Heart left ventricle (tissue), 16 donors: ENCODE data around the gene DKC1. TPM values are rescaled to one million over a fixed set of nuclear protein-coding genes. Genes with fewer than 3 reads are reported as not detected.
"Not testable (repeated sequence)": the region's sequence is repeated elsewhere in the genome, so short reads cannot be mapped to it uniquely, and the experiment has no call there.

Experiments used
- ATAC-seq, 4 donors: fragments of 200-7000 bp; cut with Tn5 transposase; one replicate each; pipeline ENCODE4 v1.9.1; 2020 to 2022; ENCODE audit warnings: moderate library complexity in 4 of 4, mild to moderate bottlenecking in 3 of 4, moderate number of reproducible peaks in 1 of 4
- DNase-seq, 5 donors: peaks; one replicate each; pipeline ENCODE4 v3.0.0-alpha.2; 2020
- H3K27ac ChIP-seq, 12 donors: fragments of 200-600 bp; sonication (generic) in 4 of 12; one replicate each; pipeline versions ENCODE4 v1.5.0 to v1.8.0; 2016 to 2022; ENCODE audit warnings: mild to moderate bottlenecking in 2 of 12
- H3K27me3 ChIP-seq, 9 donors: fragments of 200-600 bp; sonication (generic) in 2 of 9; one replicate each; pipeline versions ENCODE4 v1.5.1 to v1.8.0; 2016 to 2022; ENCODE audit warnings: mild to moderate bottlenecking in 3 of 9
- H3K36me3 ChIP-seq, 9 donors: fragments of 200-600 bp; sonication (generic) in 2 of 9; one replicate each; pipeline versions ENCODE4 v1.5.0 to v1.8.0; 2018 to 2022; ENCODE audit warnings: mild to moderate bottlenecking in 2 of 9
- H3K4me1 ChIP-seq, 12 donors: fragments of 200-600 bp; sonication (generic) in 4 of 12; one replicate each; pipeline versions ENCODE4 v1.5.0 to v1.8.0; 2016 to 2022; ENCODE audit warnings: mild to moderate bottlenecking in 3 of 12
- H3K4me3 ChIP-seq, 12 donors: fragments of 200-600 bp; sonication (generic) in 4 of 12; one replicate each; pipeline versions ENCODE4 v1.5.0 to v1.8.0; 2017 to 2022; ENCODE audit warnings: mild to moderate bottlenecking in 9 of 12, moderate library complexity in 4 of 12
- H3K9me3 ChIP-seq, 12 donors: fragments of 200-600 bp; sonication (generic) in 4 of 12; one replicate each; pipeline versions ENCODE4 v1.5.0 to v1.8.0; 2016 to 2022; ENCODE audit warnings: mild to moderate bottlenecking in 1 of 12
- POLR2A ChIP-seq, 2 donors: fragments of 450-650 bp; IDR thresholded peaks; one replicate each; pipeline ENCODE4 v1.6.1; 2017; ENCODE audit warnings: antibody characterized with exemption in 2 of 2, mild to moderate bottlenecking in 2 of 2, moderate library complexity in 2 of 2
- WGBS, 4 donors: extraction: QIAGEN DNeasy Blood & Tissue Kit in 2 of 4; methylation state at CpG; one replicate each; pipeline versions ENCODE4 v1.1.5 to v1.1.7; 2013 to 2018; 5-methylcytosine and 5-hydroxymethylcytosine counted together
- intact Hi-C, 10 donors: fragments of 100-400 bp; cut with DNase I; formaldehyde crosslinking; loops; one replicate each; pipeline versions ENCODE4 v1.11.1 to v1.14.2; 2022
- polyA plus RNA-seq, 2 donors: library from polyadenylated mRNA; stranded (reverse); fragments of 200-250 nt; gene quantifications; one replicate each; pipeline ENCODE4 v1.2.3, GENCODE V29; 2013
- total RNA-seq, 9 donors: library from RNA; depleted of rRNA in 2 of 9; stranded (reverse); fragments of >200 nt in 2 of 9; fragmentation: NEBNext Ultra II Directional in 3 of 9; extraction: Animal tissue kit (Norgen Biotek cat#: 25700) in 3 of 9; gene quantifications; one replicate each; pipeline versions ENCODE4 v1.1.0 to v1.2.4, GENCODE V29; 2016 to 2023
- TF ChIP-seq, protein P1 (sequence below), 12 donors: fragments of 200-600 bp; sonication (generic) in 4 of 12; IDR thresholded peaks; one replicate each; pipeline versions ENCODE4 v1.5.0 to v1.8.0; 2018 to 2022; ENCODE audit warnings: antibody characterized with exemption in 12 of 12, mild to moderate bottlenecking in 5 of 12
- donor health status: ischemic (EF 13 %, LVEDD 7.1; RV severe dilation, severe dysfunction).
- donor health status: healthy with polysubstance abuse.
- donor health status: DM: no; HTN: yes; CAD: no.
- donor health status: DM: no; HTN: no; CAD: no.
- donor health status: ischemic (EF 25% LVEDD 6.9; RV normal size, moderate dysfunction).
- donor health status: ischemic (EF 25% LVEDD 5.7; RV mildly dilated, moderate dysfunction).
- donor health status: healthy.
- donor health status: DM: yes; HTN: yes; CAD: no.
- donor health status: ischemic (EF 35%, LVEDD 5.7; RV mildly dilated, moderate dysfunction).
- donor health status: nonischemic (EF 11% LVEDD 7.7; RV severe dilation, severe dysfunction).
- donor health status: DM: yes; HTN: yes; CAD: no.
- donor health status: PGD.
- donor health status: ischemic (EF 29% LVEDD 5.4; RV normal size, mild dysfunction).
- donor health status: nonischemic (EF 23%, LVEDD 6.1; RV moderate dilation, normal function).

DKC1 gene
- total and polyA plus RNA-seq, 11 donors = 12.9 to 31.9 (median 23.6) TPM

DNA sequence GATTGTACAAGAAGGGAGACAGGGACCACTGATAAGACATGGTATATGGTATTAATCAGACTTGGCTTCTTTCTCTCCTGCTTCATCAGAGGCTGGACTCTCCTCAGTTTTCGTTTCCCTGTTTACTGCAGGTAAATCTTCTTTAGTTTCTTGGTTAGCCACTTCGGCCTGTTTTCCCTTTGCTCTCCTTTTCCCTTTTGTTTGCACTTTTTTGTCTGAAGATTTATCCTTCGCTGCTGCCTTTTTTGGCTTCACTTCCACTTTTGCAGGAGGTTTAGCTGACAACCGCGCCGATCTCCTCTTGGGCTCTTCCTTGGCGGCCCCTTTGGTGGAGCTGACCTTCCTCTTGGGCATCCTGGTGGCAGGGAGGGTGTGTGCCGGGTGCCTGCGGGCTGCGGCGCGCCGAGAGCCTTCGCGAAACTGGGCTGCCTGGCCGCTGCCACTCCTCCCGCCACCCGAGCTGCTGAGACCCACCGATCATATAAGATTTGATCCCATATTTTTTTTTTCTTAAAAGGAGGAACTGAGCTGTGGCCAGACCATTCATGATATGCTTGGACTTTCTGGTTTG lies 54.5 kb downstream of the DKC1 start:
- not testable (repeated sequence) for DNase-seq, H3K27ac ChIP-seq, H3K4me1 ChIP-seq, H3K4me3 ChIP-seq, ATAC-seq, H3K9me3 ChIP-seq, H3K36me3 ChIP-seq
- WGBS, 4 donors = 87 to 98% (median 93%) methylated on average over 19 of the region's 19 CpGs
- H3K27me3 ChIP-seq = peaks cover 0 to 11% (median 0%) of the 10 kb centered on the region in 9 donors
- intact Hi-C loops = loop anchor here in 1 of 10 donors (10.0 kb wide), 1 partner anchor 58 kb away; no protein-coding TSS in a partner anchor

DNA sequence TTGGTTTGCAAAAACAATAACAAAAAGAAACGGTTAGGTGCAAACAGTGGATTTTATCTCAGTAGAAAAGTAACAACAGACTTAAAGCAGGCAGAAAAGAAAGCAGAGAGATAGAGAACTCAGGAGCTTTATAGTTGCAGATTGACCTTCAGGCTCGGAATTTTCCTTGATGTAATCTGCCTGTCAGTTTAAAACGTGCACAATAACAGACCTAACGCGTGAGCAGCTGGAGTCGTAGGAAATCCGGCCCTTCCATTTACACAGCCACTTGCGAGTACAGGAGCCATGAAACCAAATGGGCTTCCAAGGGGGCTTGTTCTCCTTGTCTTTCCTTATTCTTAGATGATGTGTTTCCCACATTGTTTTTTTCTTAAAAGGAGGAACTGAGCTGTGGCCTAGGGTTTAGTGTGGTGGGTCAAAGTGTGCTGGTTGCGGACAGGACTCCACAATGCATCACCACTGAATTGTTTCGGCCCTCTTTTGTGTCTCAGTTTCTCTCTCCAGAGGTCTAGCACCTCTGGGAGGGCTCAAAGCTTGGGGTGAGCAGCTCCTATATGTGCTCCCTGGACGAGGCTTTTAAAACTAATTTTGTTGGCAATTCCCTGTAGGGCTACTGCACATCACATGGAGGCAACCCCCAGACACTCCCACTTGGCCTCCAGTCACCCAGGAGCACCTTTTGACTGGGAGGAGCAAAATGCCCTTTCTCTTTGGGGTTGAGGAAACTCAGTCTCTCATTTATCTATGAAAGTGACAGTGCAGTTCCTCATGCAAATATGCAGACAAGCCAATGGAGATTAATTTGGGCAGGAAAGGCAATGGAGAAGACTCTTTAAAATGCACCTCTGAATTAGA lies 56.5 kb downstream of the DKC1 start:
- WGBS, 4 donors = 59 to 64% (median 60%) methylated on average over 11 of the region's 11 CpGs
- Histone ChIP-seq H3K36me3 (no peaks in the 10 kb centered on the region), H3K27me3 (no peaks in the 10 kb centered on the region), H3K4me3 (no peak overlapping the region), H3K9me3 (no peaks in the 10 kb centered on the region), H3K27ac (no peak overlapping the region), H3K4me1 (no peaks in the 10 kb centered on the region)
- intact Hi-C loops = loop anchor here in 1 of 10 donors (10.0 kb wide), 1 partner anchor 56 kb away; no protein-coding TSS in a partner anchor
- no peak for DNase-seq
- ATAC-seq = peak in 1 of 4 donors; percentile 34
- TF ChIP-seq POLR2A (IDR thresholded peaks at IDR 0.05) = no peak
- TF ChIP-seq, protein P1, sequence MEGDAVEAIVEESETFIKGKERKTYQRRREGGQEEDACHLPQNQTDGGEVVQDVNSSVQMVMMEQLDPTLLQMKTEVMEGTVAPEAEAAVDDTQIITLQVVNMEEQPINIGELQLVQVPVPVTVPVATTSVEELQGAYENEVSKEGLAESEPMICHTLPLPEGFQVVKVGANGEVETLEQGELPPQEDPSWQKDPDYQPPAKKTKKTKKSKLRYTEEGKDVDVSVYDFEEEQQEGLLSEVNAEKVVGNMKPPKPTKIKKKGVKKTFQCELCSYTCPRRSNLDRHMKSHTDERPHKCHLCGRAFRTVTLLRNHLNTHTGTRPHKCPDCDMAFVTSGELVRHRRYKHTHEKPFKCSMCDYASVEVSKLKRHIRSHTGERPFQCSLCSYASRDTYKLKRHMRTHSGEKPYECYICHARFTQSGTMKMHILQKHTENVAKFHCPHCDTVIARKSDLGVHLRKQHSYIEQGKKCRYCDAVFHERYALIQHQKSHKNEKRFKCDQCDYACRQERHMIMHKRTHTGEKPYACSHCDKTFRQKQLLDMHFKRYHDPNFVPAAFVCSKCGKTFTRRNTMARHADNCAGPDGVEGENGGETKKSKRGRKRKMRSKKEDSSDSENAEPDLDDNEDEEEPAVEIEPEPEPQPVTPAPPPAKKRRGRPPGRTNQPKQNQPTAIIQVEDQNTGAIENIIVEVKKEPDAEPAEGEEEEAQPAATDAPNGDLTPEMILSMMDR (IDR thresholded peaks at IDR 0.05) = no peak

DNA sequence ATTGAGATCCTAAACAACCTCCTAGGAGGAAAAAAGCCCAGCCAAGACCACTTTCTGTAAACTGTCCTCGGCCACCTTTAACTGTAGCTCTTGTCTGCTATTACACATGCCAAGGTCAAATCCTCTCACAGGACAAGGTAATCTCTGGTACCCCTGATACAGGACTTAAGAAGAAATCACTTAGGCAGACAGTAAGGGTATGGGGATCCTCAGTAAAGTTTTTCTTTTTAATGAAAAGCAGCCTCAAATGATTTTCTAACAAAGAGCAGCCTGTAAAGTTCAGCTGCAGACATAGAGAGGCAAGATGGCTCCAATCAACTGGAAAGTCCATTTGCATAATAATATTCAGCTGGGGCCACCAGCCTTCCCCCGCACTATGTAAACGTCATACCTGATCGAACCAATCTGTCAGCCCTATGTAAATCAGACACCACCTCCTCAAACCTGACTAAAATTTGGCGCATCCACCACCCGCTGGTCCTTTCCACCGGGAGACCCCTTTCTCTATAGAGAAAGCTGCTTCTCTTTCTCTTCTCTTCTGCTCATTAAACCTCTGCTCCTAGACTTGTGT lies 57.2 kb downstream of the DKC1 start:
- intact Hi-C loops = loop anchor here in 1 of 10 donors (10.0 kb wide), 1 partner anchor 55 kb away; no protein-coding TSS in a partner anchor
- no peaks in the 10 kb centered on the region for H3K27me3 ChIP-seq
- no peaks in the 10 kb centered on the region for H3K4me1 ChIP-seq
- no peak for ATAC-seq
- no peak overlapping the region for H3K27ac ChIP-seq
- H3K4me3 ChIP-seq = no peak overlapping the region
- WGBS, 4 donors = 77 to 88% (median 85%) methylated on average over 7 of the region's 7 CpGs
- DNase-seq = no peak
- no peaks in the 10 kb centered on the region for H3K9me3 ChIP-seq
- no peaks in the 10 kb centered on the region for H3K36me3 ChIP-seq
- TF ChIP-seq POLR2A (IDR thresholded peaks at IDR 0.05) = no peak
- TF ChIP-seq, protein P1 (IDR thresholded peaks at IDR 0.05) = no peak

DNA sequence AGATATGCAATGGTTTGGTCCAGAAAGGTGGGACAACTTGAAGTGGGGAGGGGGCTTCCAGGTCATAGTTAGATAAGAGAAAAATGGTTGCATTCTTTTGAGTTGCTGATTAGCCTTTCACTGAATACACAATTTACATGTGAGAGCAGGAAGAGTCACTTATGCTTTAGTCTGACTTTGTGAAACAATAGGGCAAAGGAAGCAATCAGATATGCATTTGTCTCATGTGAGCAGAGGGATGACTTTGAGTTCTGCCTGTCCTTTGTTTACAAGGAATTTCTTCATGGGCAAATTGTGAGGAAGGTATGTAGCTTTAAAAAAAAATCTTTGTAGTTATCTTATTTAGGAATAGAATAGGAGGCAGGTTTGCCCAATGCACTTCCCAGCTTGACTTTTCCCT lies 58.9 kb downstream of the DKC1 start:
- intact Hi-C loops = no loop called here
- TF ChIP-seq, protein P1 (IDR thresholded peaks at IDR 0.05) = no peak
- TF ChIP-seq POLR2A (IDR thresholded peaks at IDR 0.05) = no peak
- ATAC-seq (no peak), DNase-seq (no peak)
- Histone ChIP-seq H3K27ac (no peak overlapping the region), H3K9me3 (no peaks in the 10 kb centered on the region), H3K4me1 (no peaks in the 10 kb centered on the region), H3K36me3 (no peaks in the 10 kb centered on the region), H3K4me3 (no peak overlapping the region), H3K27me3 (no peaks in the 10 kb centered on the region)
